Esophagus muscularis mucosa (tissue), 4 donors: ENCODE results near the gene COMMD1.

Source experiments
- CTCF ChIP-seq, 3 experiments: fragments of 200-600 bp in 2 of 3; fragments of 450-650 bp in 1 of 3; sonication (generic) in 2 of 3; IDR thresholded peaks; one replicate each; pipeline ENCODE4 v1.5.1; 2017 to 2019; ENCODE audit warnings: antibody characterized with exemption in 3 of 3, mild to moderate bottlenecking in 2 of 3, moderate library complexity in 1 of 3
- EP300 ChIP-seq: sonication (generic); formaldehyde crosslinking; IDR thresholded peaks from one replicate; pipeline ENCODE4 v1.6.1; 2017; ENCODE audit warnings: antibody characterized with exemption
- POLR2A ChIP-seq: fragments of 450-650 bp; IDR thresholded peaks from one replicate; pipeline ENCODE4 v1.6.1; 2017; ENCODE audit warnings: antibody characterized with exemption, moderate library complexity, mild to moderate bottlenecking, low read depth

GRCh38 chr2:62145478-62146100 is 240.1 kb downstream of the COMMD1 start:
- no peak for TF ChIP-seq CTCF (IDR thresholded peaks at IDR 0.05)
- TF ChIP-seq POLR2A, result no peak
- no peak for TF ChIP-seq EP300
